PFSK-1 (cell line): Measurements from ENCODE around the gene MFSD12.

Experiments
- FOXP2 ChIP-seq: optimal IDR thresholded peaks from 2 replicates; pipeline ENCODE3; 2011; ENCODE audit warnings: borderline replicate concordance, control low read depth, inconsistent platforms; ENCODE audit not compliant: insufficient read depth; ENCODE audit errors: extremely low read length, extremely low read depth
- POLR2AphosphoS5 ChIP-seq: IDR thresholded peaks from 2 replicates; pipeline ENCODE4 v1.6.1; 2012; ENCODE audit warnings: low read depth, mild to moderate bottlenecking, control low read depth, low read length, moderate library complexity
- REST ChIP-seq, 2 experiments: IDR thresholded peaks; 2 replicates each; pipeline versions ENCODE4 v1.6.1 to v1.8.0; 2011 to 2012; ENCODE audit warnings: low read depth in 2 of 2, low read length in 2 of 2, control low read depth in 1 of 2, inconsistent platforms in 1 of 2, mild to moderate bottlenecking in 1 of 2, moderate library complexity in 1 of 2; ENCODE audit not compliant: insufficient read depth in 1 of 2
- SIN3A ChIP-seq: IDR thresholded peaks from 2 replicates; pipeline ENCODE4 v1.6.1; 2012; ENCODE audit warnings: mild to moderate bottlenecking, low read length, moderate library complexity, borderline replicate concordance; ENCODE audit not compliant: insufficient read depth
- TAF1 ChIP-seq: IDR thresholded peaks from 2 replicates; pipeline ENCODE4 v1.6.1; 2012; ENCODE audit warnings: low read length, control low read depth, borderline replicate concordance; ENCODE audit not compliant: insufficient read depth

MFSD12 gene

GRCh38 chr19:3514930-3515329, 42.5 kb downstream of the MFSD12 start:
- TF ChIP-seq TAF1 (no peak), SIN3A (no peak)

GRCh38 chr19:3513229-3514140, 43.9 kb downstream of the MFSD12 start:
- no peak for TF ChIP-seq SIN3A
- TF ChIP-seq REST (IDR thresholded peaks at IDR 0.05; ENCODE audit: insufficient read depth in 1 of 2, low read depth in 2 of 2, low read length in 2 of 2): no peak
- TF ChIP-seq TAF1: no peak
- TF ChIP-seq FOXP2: no peak
- no peak for TF ChIP-seq POLR2AphosphoS5

- TF ChIP-seq POLR2AphosphoS5: no peak
- no peak for TF ChIP-seq TAF1
- no peak for TF ChIP-seq FOXP2
- TF ChIP-seq SIN3A: no peak
- no peak for TF ChIP-seq REST (IDR thresholded peaks at IDR 0.05; ENCODE audit: insufficient read depth in 1 of 2, low read depth in 2 of 2, low read length in 2 of 2)
These were observed 44.7 kb downstream of the MFSD12 start for GRCh38 chr19:3512562-3513228.

GRCh38 chr19:3511506-3512251, 45.7 kb downstream of the MFSD12 start:
- TF ChIP-seq POLR2AphosphoS5 (no peak), TAF1 (no peak), REST (IDR thresholded peaks at IDR 0.05; ENCODE audit: insufficient read depth in 1 of 2, low read depth in 2 of 2, low read length in 2 of 2) (no peak), FOXP2 (no peak)

GRCh38 chr19:3510727-3511126, 46.7 kb downstream of the MFSD12 start:
- TF ChIP-seq POLR2AphosphoS5 (no peak), SIN3A (no peak), FOXP2 (no peak), REST (IDR thresholded peaks at IDR 0.05; ENCODE audit: insufficient read depth in 1 of 2, low read depth in 2 of 2, low read length in 2 of 2) (no peak), TAF1 (no peak)
